ENCODE measurements around the gene STARD13. TPM values are rescaled to one million over a fixed set of nuclear protein-coding genes. Genes with fewer than 3 reads are reported as not detected.

Gene STARD13
- total RNA-seq, 1 donor from 2014 or later = 37.6 TPM

- peak overlapping the region; percentile 70 for H3K27ac Mint-ChIP-seq (ENCODE audit: unreplicated experiment)
- DNase-seq (ENCODE audit: low spot score) = no peak
- no peaks in the 10 kb centered on the region for H3K27me3 Mint-ChIP-seq (ENCODE audit: low read depth)
- no peak for TF ChIP-seq CTCF (IDR thresholded peaks at IDR 0.05)
- no peaks in the 10 kb centered on the region for H3K9me3 Mint-ChIP-seq (ENCODE audit: low read depth)
- H3K36me3 Mint-ChIP-seq (ENCODE audit: low read depth) = peaks cover 9% of the 10 kb centered on the region
- no peak overlapping the region for H3K4me3 Mint-ChIP-seq (ENCODE audit: unreplicated experiment)
- peaks cover 62% of the 10 kb centered on the region for H3K4me1 Mint-ChIP-seq (ENCODE audit: low read depth)
Observed at GRCh38 chr13:33249894-33250293, 35.7 kb downstream of the STARD13 start.

GRCh38 chr13:33249066-33249465 is 36.5 kb downstream of the STARD13 start:
- H3K4me1 Mint-ChIP-seq (ENCODE audit: low read depth) = peaks cover 70% of the 10 kb centered on the region
- H3K36me3 Mint-ChIP-seq (ENCODE audit: low read depth) = peaks cover 9% of the 10 kb centered on the region
- no peak for DNase-seq (ENCODE audit: low spot score)
- H3K9me3 Mint-ChIP-seq (ENCODE audit: low read depth) = no peaks in the 10 kb centered on the region
- no peaks in the 10 kb centered on the region for H3K27me3 Mint-ChIP-seq (ENCODE audit: low read depth)
- H3K4me3 Mint-ChIP-seq (ENCODE audit: unreplicated experiment) = no peak overlapping the region
- peak overlapping the region; percentile 71 for H3K27ac Mint-ChIP-seq (ENCODE audit: unreplicated experiment)
- TF ChIP-seq CTCF (IDR thresholded peaks at IDR 0.05) = no peak

GRCh38 chr13:33245505-33246158 is 39.9 kb downstream of the STARD13 start:
- DNase-seq (ENCODE audit: low spot score) = no peak
- TF ChIP-seq CTCF (IDR thresholded peaks at IDR 0.05) = no peak
- H3K9me3 Mint-ChIP-seq (ENCODE audit: low read depth) = no peaks in the 10 kb centered on the region
- H3K36me3 Mint-ChIP-seq (ENCODE audit: low read depth) = peaks cover 3% of the 10 kb centered on the region
- no peaks in the 10 kb centered on the region for H3K27me3 Mint-ChIP-seq (ENCODE audit: low read depth)
- peak overlapping the region; percentile 79 for H3K27ac Mint-ChIP-seq (ENCODE audit: unreplicated experiment)
- H3K4me1 Mint-ChIP-seq (ENCODE audit: low read depth) = peaks cover 55% of the 10 kb centered on the region
- H3K4me3 Mint-ChIP-seq (ENCODE audit: unreplicated experiment) = no peak overlapping the region

- H3K4me1 Mint-ChIP-seq (ENCODE audit: low read depth) = peaks cover 50% of the 10 kb centered on the region
- no peaks in the 10 kb centered on the region for H3K27me3 Mint-ChIP-seq (ENCODE audit: low read depth)
- H3K9me3 Mint-ChIP-seq (ENCODE audit: low read depth) = peaks cover 5% of the 10 kb centered on the region
- no peak for DNase-seq (ENCODE audit: low spot score)
- H3K36me3 Mint-ChIP-seq (ENCODE audit: low read depth) = peaks cover 6% of the 10 kb centered on the region
- peak overlapping the region; percentile 79 for H3K27ac Mint-ChIP-seq (ENCODE audit: unreplicated experiment)
- no peak for TF ChIP-seq CTCF (IDR thresholded peaks at IDR 0.05)
- H3K4me3 Mint-ChIP-seq (ENCODE audit: unreplicated experiment) = no peak overlapping the region
Observed at GRCh38 chr13:33244907-33245287, 40.7 kb downstream of the STARD13 start.

GRCh38 chr13:33244210-33244906 is 41.2 kb downstream of the STARD13 start:
- Mint-ChIP-seq H3K4me1 (ENCODE audit: low read depth) (peaks cover 48% of the 10 kb centered on the region), H3K27ac (ENCODE audit: unreplicated experiment) (peak overlapping the region; percentile 79), H3K36me3 (ENCODE audit: low read depth) (peaks cover 10% of the 10 kb centered on the region), H3K27me3 (ENCODE audit: low read depth) (no peaks in the 10 kb centered on the region), H3K9me3 (ENCODE audit: low read depth) (peaks cover 7% of the 10 kb centered on the region), H3K4me3 (ENCODE audit: unreplicated experiment) (no peak overlapping the region)
- no peak for TF ChIP-seq CTCF (IDR thresholded peaks at IDR 0.05)
- no peak for DNase-seq (ENCODE audit: low spot score)

All from chondrocyte (in vitro differentiated cells).